Tibial nerve (tissue), 4 donors: ENCODE results near the gene SDK1.

ENCODE experiments used
- EP300 ChIP-seq, 2 donors: sonication (generic); formaldehyde crosslinking; IDR thresholded peaks; one replicate each; pipeline ENCODE4 v1.6.1; 2017; ENCODE audit warnings: antibody characterized with exemption in 2 of 2, mild to moderate bottlenecking in 1 of 2
- POLR2A ChIP-seq, 2 donors: fragments of 450-650 bp; IDR thresholded peaks; one replicate each; pipeline ENCODE4 v1.6.1; 2017; ENCODE audit warnings: antibody characterized with exemption in 2 of 2, mild to moderate bottlenecking in 2 of 2, moderate library complexity in 2 of 2
- TF ChIP-seq, protein P1 (sequence below), 5 experiments: fragments of 200-600 bp in 3 of 5; fragments of 450-650 bp in 2 of 5; sonication (generic) in 3 of 5; IDR thresholded peaks; one replicate each; pipeline ENCODE4 v1.5.1; 2016 to 2019; ENCODE audit warnings: antibody characterized with exemption in 5 of 5, mild to moderate bottlenecking in 3 of 5, moderate library complexity in 2 of 5

DNA sequence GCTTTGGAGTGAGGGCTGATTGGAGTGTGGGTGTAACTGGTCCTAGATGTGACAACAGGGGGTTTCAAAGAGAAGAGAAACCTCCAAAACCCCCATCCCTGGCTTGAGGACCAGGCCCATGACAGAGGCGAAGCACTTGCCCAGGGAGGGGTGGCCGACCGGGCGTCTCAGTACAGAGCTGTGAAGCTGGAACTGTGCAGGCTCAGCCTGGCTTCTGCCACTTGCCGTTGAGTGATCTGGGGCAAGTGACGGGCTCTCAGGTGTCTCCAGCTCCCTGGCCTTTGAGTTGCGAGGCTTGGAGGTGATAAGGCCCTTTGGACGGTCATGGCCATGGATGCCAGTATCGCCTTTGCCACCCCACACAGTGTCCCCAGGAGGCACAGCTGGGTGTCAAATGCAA lies 849.7 kb downstream of the SDK1 start:
- TF ChIP-seq, protein P1, sequence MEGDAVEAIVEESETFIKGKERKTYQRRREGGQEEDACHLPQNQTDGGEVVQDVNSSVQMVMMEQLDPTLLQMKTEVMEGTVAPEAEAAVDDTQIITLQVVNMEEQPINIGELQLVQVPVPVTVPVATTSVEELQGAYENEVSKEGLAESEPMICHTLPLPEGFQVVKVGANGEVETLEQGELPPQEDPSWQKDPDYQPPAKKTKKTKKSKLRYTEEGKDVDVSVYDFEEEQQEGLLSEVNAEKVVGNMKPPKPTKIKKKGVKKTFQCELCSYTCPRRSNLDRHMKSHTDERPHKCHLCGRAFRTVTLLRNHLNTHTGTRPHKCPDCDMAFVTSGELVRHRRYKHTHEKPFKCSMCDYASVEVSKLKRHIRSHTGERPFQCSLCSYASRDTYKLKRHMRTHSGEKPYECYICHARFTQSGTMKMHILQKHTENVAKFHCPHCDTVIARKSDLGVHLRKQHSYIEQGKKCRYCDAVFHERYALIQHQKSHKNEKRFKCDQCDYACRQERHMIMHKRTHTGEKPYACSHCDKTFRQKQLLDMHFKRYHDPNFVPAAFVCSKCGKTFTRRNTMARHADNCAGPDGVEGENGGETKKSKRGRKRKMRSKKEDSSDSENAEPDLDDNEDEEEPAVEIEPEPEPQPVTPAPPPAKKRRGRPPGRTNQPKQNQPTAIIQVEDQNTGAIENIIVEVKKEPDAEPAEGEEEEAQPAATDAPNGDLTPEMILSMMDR (IDR thresholded peaks at IDR 0.05), result no peak
- no peak for TF ChIP-seq EP300 (IDR thresholded peaks at IDR 0.05)
- no peak for TF ChIP-seq POLR2A (IDR thresholded peaks at IDR 0.05)
